Measurements from ENCODE around the gene ACBD5.

ACBD5 gene

DNA sequence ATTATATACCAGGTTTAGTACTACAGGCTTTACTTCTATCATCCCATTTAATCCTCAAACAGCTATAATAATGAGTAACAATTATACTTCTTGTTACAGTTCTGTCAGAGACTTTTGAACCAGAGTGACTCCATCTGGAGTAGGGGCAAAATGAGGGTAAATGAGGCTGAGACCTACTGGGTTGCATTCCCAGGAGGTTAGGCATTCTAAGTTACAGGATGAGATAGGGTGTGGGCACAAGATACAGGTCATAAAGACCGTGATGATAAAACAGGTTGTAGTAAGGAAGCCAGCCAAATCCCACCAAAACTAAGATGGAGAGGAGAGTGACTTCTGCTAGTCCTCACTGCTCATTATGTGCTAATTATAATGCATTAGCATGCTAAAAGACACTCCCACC lies 90.3 kb downstream of the ACBD5 start:
- no peak for DNase-seq (ENCODE audit: low spot score)

DNA sequence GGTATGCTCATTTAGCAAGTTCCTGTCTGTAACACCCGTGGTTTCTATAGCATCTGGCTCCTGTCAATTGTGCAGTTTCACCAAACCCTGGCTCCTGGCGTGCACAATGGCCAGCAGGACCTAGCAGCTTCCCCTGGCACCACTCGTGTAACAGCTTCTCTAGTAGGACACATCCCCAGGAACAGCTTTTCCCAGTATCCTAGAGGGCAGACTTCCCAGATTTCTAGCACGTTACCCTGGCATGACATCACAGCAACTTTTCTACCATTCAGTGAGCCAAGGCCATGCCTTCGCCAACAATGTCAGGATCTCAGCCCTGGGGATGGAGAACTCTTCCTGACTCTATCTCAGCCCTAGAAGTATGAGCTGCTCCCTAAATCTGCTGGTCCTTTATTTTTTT lies 92.9 kb downstream of the ACBD5 start:
- no peak for DNase-seq (ENCODE audit: low spot score)

- no peak for DNase-seq (ENCODE audit: low spot score)
These were observed 94.7 kb downstream of the ACBD5 start for GRCh38 chr10:27145937-27146336.

All from AG08396 (cell line).